Neural progenitor cell (in vitro differentiated cells): ENCODE results near the gene C2orf68.

Experiments used
- EZH2 ChIP-seq: fragments of 200-600 bp; sonication (generic); IDR thresholded peaks from 2 replicates; pipeline ENCODE4 v1.6.1; 2017; ENCODE audit warnings: antibody characterized with exemption, mild to moderate bottlenecking, moderate library complexity
- TF ChIP-seq, protein P1 (sequence below): fragments of 200-600 bp; sonication (generic); IDR thresholded peaks from 2 replicates; pipeline ENCODE4 v1.5.1; 2017; ENCODE audit warnings: antibody characterized with exemption, mild to moderate bottlenecking

GRCh38 chr2:85558160-85558559, 53.7 kb downstream of the C2orf68 start:
- no peak for TF ChIP-seq EZH2
- TF ChIP-seq, protein P1, sequence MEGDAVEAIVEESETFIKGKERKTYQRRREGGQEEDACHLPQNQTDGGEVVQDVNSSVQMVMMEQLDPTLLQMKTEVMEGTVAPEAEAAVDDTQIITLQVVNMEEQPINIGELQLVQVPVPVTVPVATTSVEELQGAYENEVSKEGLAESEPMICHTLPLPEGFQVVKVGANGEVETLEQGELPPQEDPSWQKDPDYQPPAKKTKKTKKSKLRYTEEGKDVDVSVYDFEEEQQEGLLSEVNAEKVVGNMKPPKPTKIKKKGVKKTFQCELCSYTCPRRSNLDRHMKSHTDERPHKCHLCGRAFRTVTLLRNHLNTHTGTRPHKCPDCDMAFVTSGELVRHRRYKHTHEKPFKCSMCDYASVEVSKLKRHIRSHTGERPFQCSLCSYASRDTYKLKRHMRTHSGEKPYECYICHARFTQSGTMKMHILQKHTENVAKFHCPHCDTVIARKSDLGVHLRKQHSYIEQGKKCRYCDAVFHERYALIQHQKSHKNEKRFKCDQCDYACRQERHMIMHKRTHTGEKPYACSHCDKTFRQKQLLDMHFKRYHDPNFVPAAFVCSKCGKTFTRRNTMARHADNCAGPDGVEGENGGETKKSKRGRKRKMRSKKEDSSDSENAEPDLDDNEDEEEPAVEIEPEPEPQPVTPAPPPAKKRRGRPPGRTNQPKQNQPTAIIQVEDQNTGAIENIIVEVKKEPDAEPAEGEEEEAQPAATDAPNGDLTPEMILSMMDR, result no peak
